ENCODE data around the gene SENP5.

Gene SENP5

GRCh38 chr3:196968233-196969133, 100.8 kb downstream of the SENP5 start, which contains the start of gene PIGZ:
Gene PIGZ (minus strand): TSS chr3:196968833. CDS start chr3:196952031, 16,802 bp downstream.
- DNase-seq (ENCODE audit: low read depth in 1 of 2, low spot score in 1 of 2): peak in 1 of 2 donors; percentile 14

DNA sequence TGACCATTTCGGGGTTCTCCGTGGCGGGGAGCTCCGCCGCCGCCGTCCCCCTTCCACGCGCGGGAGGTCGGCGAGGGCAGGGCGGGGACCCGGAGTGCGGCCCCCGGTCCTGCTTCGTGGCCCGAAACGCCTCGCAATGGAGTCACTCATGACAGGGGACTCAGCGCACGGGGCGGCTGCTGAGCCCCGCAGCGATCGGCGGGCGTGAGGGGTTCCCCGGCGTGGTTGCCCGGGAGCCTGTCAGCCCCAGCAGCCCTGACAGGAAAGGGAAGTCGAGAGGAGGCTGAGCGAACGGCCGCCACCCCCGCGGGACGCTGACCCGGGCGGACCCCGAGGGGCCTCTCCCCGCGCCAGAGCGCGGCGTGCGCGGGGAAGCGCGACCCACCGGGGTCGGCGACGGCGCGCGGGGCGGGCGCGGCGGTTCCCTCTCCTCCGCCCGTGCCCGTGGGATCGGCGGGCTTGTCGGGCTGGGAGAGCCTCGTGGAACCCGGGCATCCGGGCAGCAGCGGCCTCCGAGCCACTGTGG, 101.5 kb downstream of the SENP5 start:
- peak; percentile 9 to 28 for DNase-seq (ENCODE audit: low read depth in 1 of 2, low spot score in 1 of 2)

DNA sequence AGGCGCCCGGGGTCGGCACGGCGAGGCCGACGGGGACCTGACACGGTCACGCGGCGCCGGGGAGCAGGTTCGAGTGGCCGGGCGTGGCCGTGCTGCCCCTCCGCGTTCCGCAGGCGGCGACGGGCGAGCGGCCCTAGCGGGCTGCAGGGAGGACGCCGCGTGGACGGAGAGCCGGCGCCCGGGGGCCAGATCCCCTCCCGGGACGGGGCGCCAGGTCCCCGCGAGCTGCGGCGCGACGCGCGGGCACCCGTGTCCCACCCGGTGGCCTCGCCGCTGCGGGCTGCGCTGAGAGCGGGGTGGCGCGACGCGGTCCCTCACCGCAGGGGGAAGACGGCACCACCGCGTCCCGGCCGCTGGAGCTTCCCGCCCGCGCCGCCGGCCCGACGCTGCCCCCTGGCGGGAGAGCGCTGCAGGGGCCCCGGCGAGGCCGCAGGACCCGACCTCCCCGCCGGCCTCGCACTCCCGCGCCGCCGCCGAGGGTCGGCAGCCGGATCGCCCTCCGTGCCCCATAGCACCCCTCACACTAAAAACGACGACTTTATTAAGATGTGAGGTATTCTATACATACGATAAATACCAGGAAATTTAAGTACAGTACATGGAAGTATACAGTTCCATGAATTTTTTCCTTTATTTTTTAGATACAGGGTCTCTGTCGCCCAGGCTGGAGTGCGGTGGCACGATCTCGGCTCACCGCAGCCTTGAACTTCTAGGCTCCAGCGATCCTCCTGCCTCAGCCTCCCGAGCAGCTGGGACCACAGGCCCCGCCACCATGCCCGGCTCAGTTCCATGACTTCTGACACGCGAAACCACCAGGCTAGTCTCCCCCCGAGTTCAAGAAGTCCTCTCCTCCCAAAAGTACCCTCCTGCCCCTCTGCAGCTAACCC, 102.2 kb downstream of the SENP5 start:
- peak; percentile 43 to 56 for DNase-seq (ENCODE audit: low read depth in 1 of 2, low spot score in 1 of 2)

- no peak for DNase-seq (ENCODE audit: low read depth in 1 of 2, low spot score in 1 of 2)
Observed at GRCh38 chr3:196970547-196971093, 102.9 kb downstream of the SENP5 start.

DNA sequence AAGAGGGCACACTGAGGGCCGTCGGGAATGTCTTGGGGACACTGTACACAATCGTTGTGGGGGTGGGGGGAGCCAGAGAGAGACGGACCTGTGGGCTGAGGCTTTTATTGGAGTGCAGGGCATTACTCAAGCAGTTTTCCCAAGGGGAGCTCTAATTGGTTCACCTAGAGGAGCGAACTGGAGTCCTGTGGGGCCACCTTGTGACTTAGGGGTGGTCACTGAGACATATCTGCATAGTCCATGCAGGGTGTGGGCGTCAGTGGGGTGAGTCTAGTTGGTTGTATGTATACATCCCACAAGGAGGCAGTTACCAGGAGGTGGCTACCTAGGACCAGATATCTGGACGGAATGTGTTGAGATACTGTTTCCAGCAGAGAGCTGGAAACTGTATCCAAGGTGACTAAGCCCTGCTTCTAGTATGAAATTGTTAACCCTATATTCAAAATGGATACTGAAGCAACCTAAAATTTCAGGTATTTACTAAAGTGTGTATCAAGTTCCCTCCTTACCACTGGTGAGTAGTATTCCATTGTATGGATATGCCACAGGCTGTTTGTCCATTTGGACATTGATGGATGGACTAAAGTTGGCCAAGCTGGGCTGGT, 103.5 kb downstream of the SENP5 start:
- DNase-seq (ENCODE audit: low read depth in 1 of 2, low spot score in 1 of 2): no peak

- DNase-seq (ENCODE audit: low read depth in 1 of 2, low spot score in 1 of 2): no peak
Observed at GRCh38 chr3:196974661-196975060, 106.9 kb downstream of the SENP5 start.

GRCh38 chr3:196975349-196975748, 107.6 kb downstream of the SENP5 start:
- DNase-seq (ENCODE audit: low read depth in 1 of 2, low spot score in 1 of 2): no peak

DNA sequence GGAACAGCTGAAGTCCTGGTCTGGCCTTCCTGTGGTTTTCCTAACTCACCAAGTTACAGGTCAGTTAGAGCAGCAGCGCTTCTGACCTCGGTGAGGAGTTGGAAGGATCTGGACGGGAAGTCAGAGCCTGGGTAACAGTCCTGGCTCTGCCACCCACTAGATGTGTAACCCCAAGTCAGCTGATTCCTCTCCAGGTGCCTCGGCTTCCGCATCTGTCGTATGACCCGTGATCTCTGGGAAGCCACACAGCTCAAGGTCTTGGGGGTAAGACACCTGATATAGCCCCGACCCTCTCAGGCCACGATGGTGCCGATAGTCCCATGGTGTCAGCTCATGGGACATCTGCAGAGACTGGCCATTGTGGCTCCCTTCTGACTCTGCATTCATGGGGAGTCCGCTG, 109.2 kb downstream of the SENP5 start:
- no peak for DNase-seq (ENCODE audit: low read depth in 1 of 2, low spot score in 1 of 2)

GRCh38 chr3:196979545-196979944, 111.8 kb downstream of the SENP5 start:
- DNase-seq (ENCODE audit: low read depth in 1 of 2, low spot score in 1 of 2): no peak

DNA sequence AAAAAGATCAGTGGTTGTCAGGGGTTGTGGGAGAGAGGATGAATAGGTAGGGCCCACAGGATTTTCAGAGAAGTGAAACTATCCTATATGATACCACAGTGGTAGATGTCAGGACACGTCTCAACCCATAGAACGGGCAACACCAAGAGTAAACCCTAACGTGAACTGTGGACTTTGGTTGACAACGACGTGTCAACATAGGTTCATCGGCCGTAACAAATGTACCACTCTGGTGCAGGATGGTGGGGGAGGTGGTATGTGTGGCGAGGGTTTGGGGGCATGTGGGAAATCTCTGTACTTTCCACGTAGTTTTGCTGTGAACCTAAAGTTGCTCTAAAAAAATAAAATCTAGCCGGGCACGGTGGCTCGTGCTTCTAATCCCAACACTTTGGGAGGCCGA, 113.9 kb downstream of the SENP5 start:
- no peak for DNase-seq (ENCODE audit: low read depth in 1 of 2, low spot score in 1 of 2)

DNA sequence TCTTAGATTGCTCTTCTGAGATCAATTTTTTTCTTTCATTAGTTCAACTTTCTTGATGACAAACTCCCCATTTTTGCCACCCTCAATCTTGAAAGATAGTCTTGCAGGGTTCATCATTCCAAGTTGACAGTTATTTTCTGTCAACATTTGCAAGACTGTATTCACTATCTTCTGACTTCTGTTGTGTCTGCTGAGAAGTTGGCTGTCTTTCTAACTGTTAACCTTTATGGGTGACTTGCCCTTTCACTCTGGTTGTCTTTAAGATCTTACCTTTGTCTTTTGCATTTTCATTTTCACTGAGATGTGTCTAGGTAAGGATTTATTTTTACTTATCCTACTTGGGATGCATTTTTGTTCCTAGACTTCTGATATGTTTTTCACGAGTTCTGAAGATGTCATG, 115.5 kb downstream of the SENP5 start:
- DNase-seq (ENCODE audit: low read depth in 1 of 2, low spot score in 1 of 2): no peak

All from activated CD4-positive, alpha-beta T cell treated with anti-CD3 and anti-CD28 coated beads, Interleukin-2, amount 50 U/mL, for 24 hours (primary cell).